Thyroid gland (tissue), 4 donors: ENCODE results near the gene LRMDA. TPM values are rescaled to one million over a fixed set of nuclear protein-coding genes. Genes with fewer than 3 reads are reported as not detected.

Experiments
- DNase-seq, 2 donors: peaks; one replicate each; pipeline ENCODE4 v3.0.0-alpha.2; 2019
- H3K27ac ChIP-seq, 3 donors: fragments of 200-600 bp; sonication (generic); 1 replicate in 2 of 3; 2 replicates in 1 of 3; pipeline ENCODE4 v1.5.1; 2016 to 2019; ENCODE audit warnings: mild to moderate bottlenecking in 1 of 3, moderate library complexity in 1 of 3
- H3K27me3 ChIP-seq: fragments of 200-600 bp; sonication (generic); one replicate; pipeline ENCODE4 v1.5.1; 2019
- H3K36me3 ChIP-seq, 2 donors: fragments of 200-600 bp; sonication (generic); one replicate each; pipeline ENCODE4 v1.5.1; 2016 to 2019
- H3K4me1 ChIP-seq, 2 donors: fragments of 200-600 bp; sonication (generic); one replicate each; pipeline ENCODE4 v1.5.1; 2017 to 2019
- H3K4me3 ChIP-seq, 3 donors: fragments of 200-600 bp; sonication (generic); replicated peaks in 1 of 3; 1 replicate in 2 of 3; 2 replicates in 1 of 3; pipeline ENCODE4 v1.5.1; 2016; ENCODE audit warnings: mild to moderate bottlenecking in 1 of 3
- H3K9me3 ChIP-seq: fragments of 200-600 bp; sonication (generic); one replicate; pipeline ENCODE4 v1.5.1; 2017
- CTCF ChIP-seq, 6 experiments: fragments of 200-600 bp in 3 of 6; fragments of 450-650 bp in 3 of 6; sonication (generic) in 3 of 6; IDR thresholded peaks; one replicate each; pipeline ENCODE4 v1.5.1; 2016 to 2019; ENCODE audit warnings: antibody characterized with exemption in 6 of 6, mild to moderate bottlenecking in 2 of 6, inconsistent platforms in 1 of 6, moderate library complexity in 1 of 6
- POLR2A ChIP-seq, 2 donors: fragments of 450-650 bp; IDR thresholded peaks; one replicate each; pipeline ENCODE4 v1.6.1; 2017; ENCODE audit warnings: antibody characterized with exemption in 2 of 2, mild to moderate bottlenecking in 2 of 2, moderate library complexity in 1 of 2
- WGBS, 2 donors: methylation state at CpG; one replicate each; pipeline ENCODE4 v1.1.5; 2017; 5-methylcytosine and 5-hydroxymethylcytosine counted together
- intact Hi-C: fragments of 100-400 bp; cut with DNase I; formaldehyde crosslinking; loops from one replicate; pipeline ENCODE4 v1.15.1; 2023
- total RNA-seq, 4 donors: library from RNA; depleted of rRNA; stranded (reverse); fragments of >200 nt; gene quantifications; one replicate each; pipeline ENCODE4 v1.2.3, GENCODE V29; 2016

The LRMDA gene
- total RNA-seq, 4 donors from 2014 or later = 16.5 to 31.7 (median 23.2) TPM

- 89 to 95% methylated on average over 2 of the region's 2 CpGs for WGBS, 2 donors
- H3K27me3 ChIP-seq = no peaks in the 10 kb centered on the region
- TF ChIP-seq CTCF (IDR thresholded peaks at IDR 0.05) (peak in 2 of 6 experiments; percentile 14 to 23), POLR2A (IDR thresholded peaks at IDR 0.05) (no peak)
- H3K4me3 ChIP-seq = no peak overlapping the region
- H3K9me3 ChIP-seq = no peaks in the 10 kb centered on the region
- peaks cover 26 to 60% of the 10 kb centered on the region in 2 donors for H3K4me1 ChIP-seq
- intact Hi-C loops = loop anchor here (10.0 kb wide), 1 partner anchor 237 kb away; no protein-coding TSS in a partner anchor
- no peaks in the 10 kb centered on the region for H3K36me3 ChIP-seq
- peak in 1 of 2 donors; percentile 14 for DNase-seq
- no peak overlapping the region for H3K27ac ChIP-seq
These were observed 220.0 kb downstream of the LRMDA start for GRCh38 chr10:75651417-75651816.

- 83 to 85% methylated on average over 5 of the region's 5 CpGs for WGBS, 2 donors
- TF ChIP-seq CTCF (IDR thresholded peaks at IDR 0.05) (no peak), POLR2A (IDR thresholded peaks at IDR 0.05) (no peak)
- no peak overlapping the region for H3K4me3 ChIP-seq
- no peaks in the 10 kb centered on the region for H3K27me3 ChIP-seq
- peaks cover 26 to 63% of the 10 kb centered on the region in 2 donors for H3K4me1 ChIP-seq
- no peak for DNase-seq
- H3K9me3 ChIP-seq = no peaks in the 10 kb centered on the region
- no peaks in the 10 kb centered on the region for H3K36me3 ChIP-seq
- intact Hi-C loops = loop anchor here (10.0 kb wide), 1 partner anchor 237 kb away; no protein-coding TSS in a partner anchor
- H3K27ac ChIP-seq = peak overlapping the region in 1 of 3 donors; percentile 25
These were observed 220.8 kb downstream of the LRMDA start for GRCh38 chr10:75652146-75652740.

- H3K27ac ChIP-seq = peak overlapping the region in 1 of 3 donors; percentile 33
- no peaks in the 10 kb centered on the region for H3K36me3 ChIP-seq
- no peaks in the 10 kb centered on the region for H3K9me3 ChIP-seq
- WGBS, 2 donors = 85 to 89% methylated on average over 8 of the region's 8 CpGs
- peaks cover 23 to 67% of the 10 kb centered on the region in 2 donors for H3K4me1 ChIP-seq
- no peak for DNase-seq
- no peak overlapping the region for H3K4me3 ChIP-seq
- intact Hi-C loops = loop anchor here (10.0 kb wide), 1 partner anchor 239 kb away; no protein-coding TSS in a partner anchor
- TF ChIP-seq CTCF (IDR thresholded peaks at IDR 0.05) (no peak), POLR2A (IDR thresholded peaks at IDR 0.05) (no peak)
- no peaks in the 10 kb centered on the region for H3K27me3 ChIP-seq
These were observed 222.3 kb downstream of the LRMDA start for GRCh38 chr10:75653761-75654160.

- Histone ChIP-seq H3K9me3 (no peaks in the 10 kb centered on the region), H3K27ac (peak overlapping the region in 1 of 3 donors; percentile 37), H3K4me1 (peaks cover 19 to 67% of the 10 kb centered on the region in 2 donors), H3K36me3 (no peaks in the 10 kb centered on the region), H3K27me3 (no peaks in the 10 kb centered on the region), H3K4me3 (no peak overlapping the region)
- no peak for TF ChIP-seq POLR2A (IDR thresholded peaks at IDR 0.05)
- no peak for TF ChIP-seq CTCF (IDR thresholded peaks at IDR 0.05)
- intact Hi-C loops = loop anchor here (10.0 kb wide), 1 partner anchor 239 kb away; no protein-coding TSS in a partner anchor
- no peak for DNase-seq
- WGBS, 2 donors = 77 to 89% methylated on average over 1 of the region's 1 CpG
These were observed 222.8 kb downstream of the LRMDA start for GRCh38 chr10:75654171-75654771.

- no peaks in the 10 kb centered on the region for H3K27me3 ChIP-seq
- peaks cover 18 to 72% of the 10 kb centered on the region in 2 donors for H3K4me1 ChIP-seq
- no peak overlapping the region for H3K4me3 ChIP-seq
- no peaks in the 10 kb centered on the region for H3K9me3 ChIP-seq
- TF ChIP-seq CTCF (IDR thresholded peaks at IDR 0.05) = no peak
- TF ChIP-seq POLR2A (IDR thresholded peaks at IDR 0.05) = no peak
- peak overlapping the region in 2 of 3 donors; percentile 37 to 58 for H3K27ac ChIP-seq
- WGBS, 2 donors = 67 to 79% methylated on average over 6 of the region's 6 CpGs
- no peaks in the 10 kb centered on the region for H3K36me3 ChIP-seq
- intact Hi-C loops = loop anchor here (10.0 kb wide), 1 partner anchor 240 kb away; no protein-coding TSS in a partner anchor
- no peak for DNase-seq
These were observed 223.3 kb downstream of the LRMDA start for GRCh38 chr10:75654772-75655171.
